Breast epithelium (tissue), 4 donors: ENCODE results near the gene PRR3. TPM values are rescaled to one million over a fixed set of nuclear protein-coding genes. Genes with fewer than 3 reads are reported as not detected.

Source experiments
- DNase-seq, 2 donors: peaks; one replicate each; pipeline ENCODE4 v3.0.0-alpha.2; 2019; ENCODE audit warnings: low spot score in 2 of 2
- H3K27ac ChIP-seq, 2 donors: fragments of 200-600 bp; sonication (generic) in 1 of 2; one replicate each; pipeline ENCODE4 v1.5.1; 2016 to 2019; ENCODE audit warnings: mild to moderate bottlenecking in 1 of 2
- H3K27me3 ChIP-seq, 2 donors: fragments of 200-600 bp; sonication (generic) in 1 of 2; one replicate each; pipeline versions ENCODE4 v1.5.1 to v1.6.0; 2017 to 2019; ENCODE audit warnings: control low read depth in 1 of 2, mild to moderate bottlenecking in 1 of 2
- H3K36me3 ChIP-seq: fragments of 200-600 bp; one replicate; pipeline ENCODE4 v1.5.1; 2019
- H3K4me1 ChIP-seq, 2 donors: fragments of 200-600 bp; sonication (generic); one replicate each; pipeline ENCODE4 v1.5.1; 2016 to 2019; ENCODE audit warnings: control low read depth in 1 of 2
- H3K4me3 ChIP-seq, 3 donors: fragments of 200-600 bp; sonication (generic); 1 replicate in 2 of 3; 2 replicates in 1 of 3; pipeline ENCODE4 v1.5.1; 2016 to 2019; ENCODE audit warnings: mild to moderate bottlenecking in 3 of 3, moderate library complexity in 2 of 3
- H3K9me3 ChIP-seq, 2 donors: fragments of 200-600 bp; sonication (generic) in 1 of 2; one replicate each; pipeline ENCODE4 v1.5.1; 2016 to 2019; ENCODE audit warnings: control low read depth in 1 of 2
- CTCF ChIP-seq, 3 donors: fragments of 450-650 bp; IDR thresholded peaks; one replicate each; pipeline ENCODE4 v1.5.1; 2016 to 2017; ENCODE audit warnings: antibody characterized with exemption in 3 of 3, mild to moderate bottlenecking in 3 of 3, moderate library complexity in 3 of 3
- POLR2A ChIP-seq: fragments of 450-650 bp; IDR thresholded peaks from one replicate; pipeline ENCODE4 v1.6.1; 2016; ENCODE audit warnings: antibody characterized with exemption, mild to moderate bottlenecking, moderate library complexity
- POLR2AphosphoS5 ChIP-seq, 3 donors: sonication (generic); formaldehyde crosslinking; IDR thresholded peaks; one replicate each; pipeline ENCODE4 v1.6.1; 2017; ENCODE audit warnings: antibody characterized with exemption in 3 of 3
- intact Hi-C: fragments of 100-400 bp; cut with DNase I; formaldehyde crosslinking; loops from one replicate; pipeline ENCODE4 v1.15.1; 2023; ENCODE audit warnings: low total_unique reads
- total RNA-seq, 3 donors: library from RNA; depleted of rRNA; stranded (reverse); fragments of >200 nt; gene quantifications; one replicate each; pipeline ENCODE4 v1.1.0, GENCODE V29; 2016

PRR3 gene
- total RNA-seq, 3 donors from 2014 or later = 9.0 to 28.4 (median 12.1) TPM

- Histone ChIP-seq H3K4me1 (no peaks in the 10 kb centered on the region), H3K36me3 (no peaks in the 10 kb centered on the region), H3K4me3 (no peak overlapping the region), H3K27ac (no peak overlapping the region), H3K27me3 (no peaks in the 10 kb centered on the region), H3K9me3 (no peaks in the 10 kb centered on the region)
- DNase-seq = no peak
- TF ChIP-seq POLR2AphosphoS5 (IDR thresholded peaks at IDR 0.05) = no peak
- no peak for TF ChIP-seq POLR2A
- TF ChIP-seq CTCF (IDR thresholded peaks at IDR 0.05) = no peak
- intact Hi-C loops = no loop called here
Observed at GRCh38 chr6:30537931-30538330, 19.2 kb upstream of the PRR3 start.

GRCh38 chr6:30541515-30542403, 15.3 kb upstream of the PRR3 start:
- Histone ChIP-seq H3K9me3 (no peaks in the 10 kb centered on the region), H3K4me1 (no peaks in the 10 kb centered on the region), H3K36me3 (no peaks in the 10 kb centered on the region), H3K4me3 (peak overlapping the region; percentile 15 to 53 (median 35)), H3K27ac (no peak overlapping the region), H3K27me3 (no peaks in the 10 kb centered on the region)
- intact Hi-C loops = loop anchor here (5.0 kb wide), 1 partner anchor 54 kb away; the partner anchor contains the start of gene HLA-E
- TF ChIP-seq POLR2A (no peak), POLR2AphosphoS5 (IDR thresholded peaks at IDR 0.05) (peak in 2 of 3 donors; percentile 28 to 46), CTCF (IDR thresholded peaks at IDR 0.05) (peak; percentile 86 to 92 (median 90))
- DNase-seq = peak; percentile 65 to 71

GRCh38 chr6:30542404-30542725, 14.7 kb upstream of the PRR3 start:
- no peaks in the 10 kb centered on the region for H3K9me3 ChIP-seq

GRCh38 chr6:30542915-30543314, 14.2 kb upstream of the PRR3 start:
- intact Hi-C loops = loop anchor here (5.0 kb wide), 1 partner anchor 56 kb away; the partner anchor contains the start of gene HLA-E
- Histone ChIP-seq H3K27ac (no peak overlapping the region), H3K27me3 (no peaks in the 10 kb centered on the region), H3K9me3 (no peaks in the 10 kb centered on the region), H3K4me1 (no peaks in the 10 kb centered on the region), H3K36me3 (no peaks in the 10 kb centered on the region), H3K4me3 (no peak overlapping the region)
- TF ChIP-seq CTCF (IDR thresholded peaks at IDR 0.05) = no peak
- TF ChIP-seq POLR2A = no peak
- TF ChIP-seq POLR2AphosphoS5 (IDR thresholded peaks at IDR 0.05) = no peak
- no peak for DNase-seq

More at GRCh38 chr6:30542404-30542725, 14.7 kb upstream of the PRR3 start:
- H3K27me3 ChIP-seq = no peaks in the 10 kb centered on the region
- H3K27ac ChIP-seq = no peak overlapping the region
- intact Hi-C loops = loop anchor here (5.0 kb wide), 1 partner anchor 55 kb away; the partner anchor contains the start of gene HLA-E
- peak overlapping the region in 2 of 3 donors; percentile 15 to 53 for H3K4me3 ChIP-seq
- H3K36me3 ChIP-seq = no peaks in the 10 kb centered on the region
- H3K4me1 ChIP-seq = no peaks in the 10 kb centered on the region
- TF ChIP-seq POLR2A (no peak), CTCF (IDR thresholded peaks at IDR 0.05) (no peak), POLR2AphosphoS5 (IDR thresholded peaks at IDR 0.05) (no peak)
- no peak for DNase-seq

- DNase-seq = no peak
- no peaks in the 10 kb centered on the region for H3K36me3 ChIP-seq
- no peak overlapping the region for H3K27ac ChIP-seq
- H3K4me3 ChIP-seq = no peak overlapping the region
- TF ChIP-seq POLR2A (no peak), POLR2AphosphoS5 (IDR thresholded peaks at IDR 0.05) (no peak), CTCF (IDR thresholded peaks at IDR 0.05) (no peak)
- H3K9me3 ChIP-seq = no peaks in the 10 kb centered on the region
- no peaks in the 10 kb centered on the region for H3K4me1 ChIP-seq
- intact Hi-C loops = loop anchor here (5.0 kb wide), 1 partner anchor 57 kb away; the partner anchor contains the start of gene HLA-E
- no peaks in the 10 kb centered on the region for H3K27me3 ChIP-seq
Observed at GRCh38 chr6:30543821-30544220, 13.3 kb upstream of the PRR3 start.
